Measurements from ENCODE around the gene GIPR.
"Not testable (repeated sequence)": the region's sequence is repeated elsewhere in the genome, so short reads cannot be mapped to it uniquely, and the experiment has no call there.

GIPR gene

DNA sequence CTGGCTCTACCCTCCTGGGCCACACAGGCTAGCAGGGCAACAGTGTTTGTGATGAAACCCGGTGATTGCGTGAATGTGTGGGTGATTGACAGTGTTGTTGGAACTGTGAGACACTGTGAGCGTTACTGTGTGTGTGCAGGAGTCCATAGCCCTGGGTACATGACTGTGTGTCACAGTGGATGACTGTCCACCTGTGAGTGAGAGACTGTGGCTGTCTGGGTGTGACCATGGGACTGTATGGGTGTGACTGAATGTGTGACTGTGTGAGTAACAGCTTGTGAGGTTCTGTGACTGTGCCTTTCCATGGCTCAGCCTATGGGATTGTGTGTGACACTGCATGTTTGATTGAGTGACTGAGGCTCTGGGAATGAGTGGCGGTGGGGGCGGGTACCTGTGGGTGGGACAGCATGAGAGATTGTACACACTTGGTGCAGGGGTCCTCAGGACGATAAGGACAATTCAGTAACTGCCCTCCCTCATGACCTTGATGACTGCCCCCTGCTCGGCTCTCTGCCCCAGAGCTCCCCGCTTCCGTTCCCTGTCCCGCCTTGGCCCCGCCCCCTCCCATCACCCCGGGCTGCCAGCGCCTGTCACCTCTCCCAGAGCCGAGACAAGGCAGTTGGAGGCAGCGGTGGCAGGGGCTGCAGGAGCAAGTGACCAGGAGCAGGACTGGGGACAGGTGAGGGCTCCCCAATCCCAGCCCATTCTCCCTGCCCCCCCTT, at the start of gene GIPR:
GIPR (plus strand) TSS at position 602 of the 722 bp plus-strand sequence. CDS start 1,300 bp downstream, outside the sequence.
- DNase-seq, result peak in 29 of 56 donors; percentile 2 to 69 (median 28)

GRCh38 chr19:45621389-45621788, 46.6 kb upstream of the GIPR start:
- no peak for DNase-seq

- no peak for DNase-seq
Measured at GRCh38 chr19:45621976-45622503, 46.0 kb upstream of the GIPR start.

DNA sequence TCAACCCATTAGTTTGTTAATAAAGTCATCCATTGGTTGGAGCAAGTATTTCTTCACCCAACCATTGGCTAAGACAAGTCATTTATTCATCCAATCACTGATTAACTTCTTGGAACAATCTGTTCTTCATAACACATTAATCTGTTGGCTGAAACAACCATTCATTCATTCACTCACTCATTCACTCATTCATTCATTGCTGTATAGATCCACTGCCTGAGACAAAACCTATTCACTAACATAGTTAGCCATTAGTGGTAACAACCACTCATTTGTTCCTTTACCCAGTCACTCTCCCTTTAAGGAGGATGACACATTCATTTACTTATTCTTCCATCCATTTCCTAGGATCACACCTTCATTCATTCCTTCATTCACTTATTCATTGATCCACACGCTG, 44.0 kb upstream of the GIPR start:
- no peak for DNase-seq

DNA sequence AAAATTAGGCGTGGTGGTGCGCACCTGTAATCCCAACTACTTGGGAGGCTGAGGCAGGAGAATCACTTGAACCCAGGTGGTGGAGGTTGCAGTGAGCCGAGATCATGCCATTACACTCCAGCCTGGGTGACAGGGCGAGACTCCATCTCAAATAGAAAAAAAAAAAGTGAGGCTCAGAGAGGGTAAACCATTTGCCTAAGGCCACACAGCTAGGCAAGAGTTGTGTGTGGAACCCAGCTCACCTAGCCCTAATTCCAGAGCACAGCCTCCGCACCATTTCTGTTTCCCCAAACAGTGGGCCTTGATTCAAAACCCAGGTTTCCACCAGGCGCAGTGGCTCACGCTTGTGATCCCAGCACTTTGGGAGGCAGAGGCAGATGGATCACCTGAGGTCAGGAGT, 39.8 kb upstream of the GIPR start:
- not testable (repeated sequence) for DNase-seq

- DNase-seq, result no peak
Measured at GRCh38 chr19:45629704-45630103, 38.3 kb upstream of the GIPR start.

- DNase-seq, result no peak
Measured at GRCh38 chr19:45630463-45630862, 37.6 kb upstream of the GIPR start.

DNA sequence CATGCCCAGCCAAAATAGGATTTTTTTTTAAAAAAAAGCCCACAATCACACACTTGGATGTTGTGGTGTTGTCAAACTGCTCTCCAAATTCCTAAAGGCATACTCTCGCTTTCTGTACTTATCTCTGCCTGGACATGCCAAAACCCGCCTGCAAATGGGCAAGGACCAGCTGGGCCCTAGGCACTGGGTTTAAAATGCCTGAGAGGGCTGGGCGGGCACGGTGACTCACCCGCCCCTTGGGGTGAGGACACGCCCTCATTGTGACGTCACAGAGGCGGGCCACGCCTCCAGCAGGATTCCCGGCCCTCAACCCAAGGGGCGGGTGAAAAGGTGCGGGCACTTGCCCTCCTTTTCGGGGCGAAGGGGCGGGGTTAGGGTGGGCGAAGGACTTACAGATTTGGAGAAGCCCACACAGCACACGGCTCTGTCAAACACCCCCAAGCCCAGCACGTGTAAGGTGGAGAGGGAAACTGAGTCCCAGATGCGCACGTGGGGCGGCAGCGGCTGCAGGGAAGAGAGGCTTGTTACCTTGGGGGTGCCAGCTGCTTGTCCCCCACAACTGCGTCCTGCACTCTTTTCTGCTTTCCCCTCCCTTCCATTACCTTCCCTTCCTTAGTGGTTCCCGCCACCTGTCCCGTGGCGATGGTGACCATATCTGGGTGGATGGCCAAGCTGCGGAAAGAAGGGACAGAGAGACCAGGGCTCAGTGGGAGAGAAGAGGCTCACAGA, 35.4 kb upstream of the GIPR start:
- peak in 24 of 56 donors; percentile 2 to 81 (median 20) for DNase-seq

GRCh38 chr19:45636275-45636674, 31.7 kb upstream of the GIPR start:
- no peak for DNase-seq

DNA sequence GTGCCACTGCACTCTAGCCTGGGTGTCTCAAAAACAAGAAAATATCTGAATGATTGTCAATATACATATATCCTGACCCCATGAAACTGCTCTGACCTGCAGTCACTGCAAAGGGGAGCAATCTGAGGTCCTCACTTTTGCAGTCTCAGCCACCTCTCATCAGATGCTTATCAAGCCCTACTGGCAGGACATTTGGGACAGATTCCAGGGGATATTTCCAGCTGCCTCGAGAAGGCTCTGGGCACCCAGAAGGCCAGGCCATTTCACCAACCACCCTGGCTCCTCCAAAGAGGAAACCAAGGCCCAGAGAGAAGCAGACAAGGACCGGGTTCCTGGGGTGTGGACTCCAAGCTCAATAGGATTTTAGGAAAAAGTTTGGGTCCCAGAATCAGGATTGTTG, 31.1 kb upstream of the GIPR start:
- DNase-seq, result no peak

- DNase-seq, result no peak
Measured at GRCh38 chr19:45637890-45638667, 29.9 kb upstream of the GIPR start.

GRCh38 chr19:45638930-45639729, 28.9 kb upstream of the GIPR start, which contains the start of gene EML2:
Gene EML2, minus strand, starts transcription at chr19:45639397. Its CDS starts 21 bp downstream, at chr19:45639376.
- DNase-seq, result no peak

GRCh38 chr19:45640849-45641273, 27.2 kb upstream of the GIPR start:
- DNase-seq, result no peak

DNA sequence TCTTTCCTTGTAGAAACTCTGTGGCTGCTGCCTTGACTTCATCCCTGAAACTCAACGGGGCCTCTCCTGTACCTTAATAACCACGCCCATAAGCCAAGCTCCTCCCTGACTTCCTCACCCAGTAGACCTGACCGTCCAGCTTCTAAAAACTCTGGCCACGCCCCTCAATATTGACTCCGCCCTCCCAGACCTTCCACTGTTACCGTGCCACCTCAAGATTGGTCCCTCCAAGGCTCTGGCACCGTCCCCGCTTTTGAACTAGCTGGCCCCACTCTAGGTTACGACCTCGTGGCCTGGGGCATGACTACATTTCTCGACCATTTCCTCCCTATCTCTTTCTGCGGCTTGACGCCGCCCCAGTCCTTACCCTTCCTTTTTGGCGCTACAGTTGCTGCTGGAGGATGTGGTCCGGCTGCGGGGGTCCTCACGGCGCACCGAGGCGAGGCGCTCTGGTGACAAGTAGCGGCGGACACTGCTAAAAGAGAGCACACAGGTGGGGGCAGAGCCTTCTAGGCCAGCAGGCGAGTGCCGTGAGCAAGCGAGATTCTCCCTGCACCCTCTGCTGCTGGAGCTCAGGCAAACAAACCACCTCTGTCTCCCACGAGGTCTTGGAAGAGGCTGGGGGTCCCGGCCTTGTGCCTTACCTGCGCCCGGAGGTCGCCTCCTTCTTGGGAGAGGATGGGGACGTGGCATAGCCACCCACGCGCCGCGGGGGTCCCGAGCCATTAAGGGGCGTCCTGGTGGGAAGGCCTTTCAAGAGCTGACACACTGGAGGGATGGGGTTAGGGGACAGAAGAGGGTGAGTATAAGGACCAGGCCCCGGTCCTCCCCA, 26.5 kb upstream of the GIPR start:
- peak in 8 of 56 donors; percentile 1 to 26 (median 8) for DNase-seq

GRCh38 chr19:45643024-45643926, 24.7 kb upstream of the GIPR start:
- DNase-seq, result peak in 53 of 56 donors; percentile 29 to 92 (median 79)

GRCh38 chr19:45643927-45644771, 23.9 kb upstream of the GIPR start:
- peak in 29 of 56 donors; percentile 2 to 55 (median 27) for DNase-seq

GRCh38 chr19:45645068-45645630, 22.9 kb upstream of the GIPR start:
- DNase-seq, result peak in 38 of 56 donors; percentile 74 to 97 (median 94)
